Activated T-cell treated with anti-CD3 and anti-CD28 coated beads, Interleukin-2, amount 50 U/mL, for 72 hours (primary cell): ENCODE results near the gene INO80B. TPM values are rescaled to one million over a fixed set of nuclear protein-coding genes. Genes with fewer than 3 reads are reported as not detected.

Source experiments
- ATAC-seq, 2 donors: fragments of 150-1000 bp; cut with Tn5 transposase; replicated peaks in 1 of 2; 2 replicates each; pipeline ENCODE4 v1.10.0; 2021; ENCODE audit warnings: moderate library complexity in 2 of 2, mild to moderate bottlenecking in 1 of 2
- DNase-seq, 2 donors: peaks; one replicate each; pipeline ENCODE4 v3.0.0; 2021 to 2022; ENCODE audit warnings: mixed read lengths in 1 of 2
- H3K27ac Mint-ChIP-seq: one replicate; pipeline ENCODE4 v1.8.0; 2022; ENCODE audit warnings: mild to moderate bottlenecking, moderate library complexity, mixed read lengths
- H3K27me3 Mint-ChIP-seq: one replicate; pipeline ENCODE4 v1.8.0; 2022; ENCODE audit warnings: low read depth, mixed read lengths
- H3K36me3 Mint-ChIP-seq, 2 donors: one replicate each; pipeline ENCODE4 v1.8.0; 2022; ENCODE audit warnings: mixed read lengths in 2 of 2, mild to moderate bottlenecking in 1 of 2; ENCODE audit not compliant: insufficient read depth in 2 of 2
- H3K4me1 Mint-ChIP-seq: one replicate; pipeline ENCODE4 v1.8.0; 2022; ENCODE audit warnings: low read depth, mixed read lengths
- H3K4me3 Mint-ChIP-seq, 2 donors: one replicate each; pipeline ENCODE4 v1.8.0; 2022; ENCODE audit warnings: mild to moderate bottlenecking in 2 of 2, mixed read lengths in 2 of 2, moderate library complexity in 2 of 2
- H3K9me3 Mint-ChIP-seq, 2 donors: one replicate each; pipeline ENCODE4 v1.8.0; 2022; ENCODE audit warnings: mixed read lengths in 2 of 2
- total RNA-seq, 2 donors: library from RNA; stranded (reverse); gene quantifications; one replicate each; pipeline ENCODE4 v1.2.3, GENCODE V29; 2022

Gene INO80B
- total RNA-seq, 2 donors from 2014 or later: 39.2 to 44.1 TPM

DNA sequence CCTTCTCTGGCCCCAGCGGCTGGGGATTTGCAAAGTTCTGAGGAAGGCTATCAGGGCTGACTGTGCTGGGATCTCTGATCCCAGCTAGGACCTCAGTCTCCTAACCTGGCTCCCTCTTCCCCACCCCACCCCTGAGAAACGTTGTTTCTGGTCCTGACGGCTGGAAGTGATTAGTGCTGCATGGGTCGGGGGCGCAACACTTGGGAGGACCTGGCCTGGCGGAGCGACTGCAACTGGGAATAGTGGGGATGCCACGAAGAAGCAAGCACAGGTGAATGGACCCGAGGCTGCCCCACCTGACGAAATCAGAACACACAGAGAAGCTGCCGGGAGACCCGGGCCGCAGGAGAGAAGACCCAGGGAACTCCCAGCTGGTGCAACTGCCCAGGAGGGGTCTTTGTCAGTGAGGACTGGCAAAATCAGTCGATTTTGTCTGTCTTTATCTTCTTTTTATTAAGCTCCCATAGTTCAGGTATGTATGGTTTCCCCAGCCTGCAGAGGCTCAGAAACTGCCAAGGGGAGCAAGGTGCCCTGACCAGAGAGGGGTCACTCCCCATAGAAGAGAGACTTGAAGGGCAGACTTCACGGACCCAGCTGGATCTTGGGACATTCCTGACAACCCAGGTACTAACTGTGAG lies 45.2 kb downstream of the INO80B start:
- Mint-ChIP-seq H3K4me3 (peak overlapping the region in 1 of 2 donors; percentile 93), H3K36me3 (peaks cover 3 to 10% of the 10 kb centered on the region in 2 donors), H3K27ac (no peak overlapping the region), H3K27me3 (peaks cover 70% of the 10 kb centered on the region), H3K9me3 (no peaks in the 10 kb centered on the region), H3K4me1 (peaks cover 49% of the 10 kb centered on the region)
- DNase-seq (no peak), ATAC-seq (no peak)

GRCh38 chr2:74500578-74500946 lies 45.7 kb downstream of the INO80B start:
- H3K27ac Mint-ChIP-seq: no peak overlapping the region
- no peak overlapping the region for H3K4me3 Mint-ChIP-seq
- DNase-seq (no peak), ATAC-seq (no peak)
- no peaks in the 10 kb centered on the region for H3K9me3 Mint-ChIP-seq
- H3K36me3 Mint-ChIP-seq: peaks cover 3 to 13% of the 10 kb centered on the region in 2 donors
- H3K27me3 Mint-ChIP-seq: peaks cover 70% of the 10 kb centered on the region
- peaks cover 54% of the 10 kb centered on the region for H3K4me1 Mint-ChIP-seq

DNA sequence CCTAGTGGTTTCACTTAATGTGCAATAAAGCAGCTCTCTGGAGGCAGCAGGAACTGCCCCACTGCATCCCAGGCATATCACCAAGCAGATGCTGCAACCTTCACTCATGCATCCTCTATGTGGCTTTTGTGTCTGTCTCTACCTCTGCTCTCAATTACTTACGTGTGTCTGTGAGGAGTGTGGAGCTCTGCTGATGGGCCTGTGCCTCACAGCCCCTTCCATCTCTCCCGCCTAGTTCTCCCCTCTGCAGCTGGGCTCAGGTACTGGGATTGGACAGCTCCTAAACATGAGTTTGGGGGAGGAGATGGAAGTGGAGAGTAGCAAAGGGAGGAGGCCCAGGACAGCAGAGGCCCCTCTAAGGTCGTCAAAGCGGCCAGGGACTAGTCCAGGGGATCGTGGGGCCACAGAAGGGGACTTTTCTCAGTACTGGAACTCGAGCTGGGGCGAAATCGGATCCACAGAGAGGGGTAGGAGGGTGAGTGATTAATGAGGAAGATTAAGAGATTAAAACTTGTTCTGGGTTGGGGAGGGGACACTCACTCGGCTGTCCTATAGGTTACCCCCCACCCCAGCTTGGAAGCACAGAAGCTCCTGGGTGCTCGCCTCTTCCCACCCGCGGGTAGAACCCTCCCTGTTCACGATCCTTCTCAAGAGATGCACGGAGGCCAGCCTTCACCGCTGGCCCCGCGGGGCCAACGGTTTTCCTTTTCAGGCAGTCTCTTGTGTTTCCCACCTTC lies 46.6 kb downstream of the INO80B start:
- ATAC-seq (no peak), DNase-seq (no peak)
- peaks cover 62% of the 10 kb centered on the region for H3K4me1 Mint-ChIP-seq
- peak overlapping the region; percentile 83 to 84 for H3K4me3 Mint-ChIP-seq
- no peaks in the 10 kb centered on the region for H3K9me3 Mint-ChIP-seq
- peaks cover 70% of the 10 kb centered on the region for H3K27me3 Mint-ChIP-seq
- H3K36me3 Mint-ChIP-seq: peaks cover 4 to 16% of the 10 kb centered on the region in 2 donors
- no peak overlapping the region for H3K27ac Mint-ChIP-seq

- Mint-ChIP-seq H3K9me3 (no peaks in the 10 kb centered on the region), H3K4me3 (peak overlapping the region; percentile 83 to 84), H3K27ac (no peak overlapping the region), H3K36me3 (peaks cover 6 to 18% of the 10 kb centered on the region in 2 donors), H3K4me1 (peaks cover 69% of the 10 kb centered on the region), H3K27me3 (peaks cover 70% of the 10 kb centered on the region)
- ATAC-seq (no peak), DNase-seq (no peak)
These were observed 47.3 kb downstream of the INO80B start for GRCh38 chr2:74502147-74502719.

DNA sequence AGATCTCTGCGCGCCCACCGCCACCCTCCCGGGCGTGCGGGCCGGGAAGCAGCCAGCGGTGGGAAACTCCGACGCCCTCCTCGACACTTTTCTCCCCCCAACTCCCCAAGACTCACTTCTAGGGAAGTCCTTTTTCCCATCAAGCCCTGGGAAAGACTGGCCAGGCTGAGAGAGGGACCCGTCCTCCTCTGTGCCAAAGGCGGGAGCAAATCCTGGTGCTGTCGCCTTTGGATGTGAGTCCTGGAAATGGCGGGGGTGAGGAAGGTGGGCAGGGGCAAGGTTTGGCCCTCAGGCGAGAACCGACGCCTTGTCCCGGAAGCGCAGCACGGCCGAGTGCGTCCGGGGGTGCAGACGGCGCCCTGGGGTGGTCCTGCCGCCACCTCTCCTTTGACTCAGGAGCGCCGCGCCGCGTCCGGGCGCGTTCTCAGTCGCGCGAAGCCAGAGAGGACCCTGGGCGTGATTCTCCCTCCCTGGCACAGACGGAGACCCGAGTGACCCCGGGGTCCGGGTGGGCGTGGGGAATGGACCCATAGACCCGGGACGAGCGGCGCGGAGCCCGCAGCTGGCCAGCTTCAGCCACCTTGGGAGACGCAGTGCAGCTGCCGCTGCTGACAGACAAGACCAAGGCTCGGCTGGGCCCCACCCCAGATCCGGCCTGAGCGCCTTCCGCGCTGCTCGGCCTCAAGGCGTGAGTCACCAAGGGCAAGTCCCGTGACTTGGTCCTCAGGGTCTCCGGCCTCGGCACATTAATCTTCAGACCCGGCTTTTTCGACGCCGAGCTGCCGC lies 48.0 kb downstream of the INO80B start:
- Mint-ChIP-seq H3K9me3 (no peaks in the 10 kb centered on the region), H3K4me3 (peak overlapping the region; percentile 83 to 84), H3K27me3 (peaks cover 63% of the 10 kb centered on the region), H3K4me1 (peaks cover 63% of the 10 kb centered on the region), H3K36me3 (peaks cover 6 to 18% of the 10 kb centered on the region in 2 donors), H3K27ac (no peak overlapping the region)
- ATAC-seq (peak; percentile 51 to 57), DNase-seq (peak; percentile 77)

DNA sequence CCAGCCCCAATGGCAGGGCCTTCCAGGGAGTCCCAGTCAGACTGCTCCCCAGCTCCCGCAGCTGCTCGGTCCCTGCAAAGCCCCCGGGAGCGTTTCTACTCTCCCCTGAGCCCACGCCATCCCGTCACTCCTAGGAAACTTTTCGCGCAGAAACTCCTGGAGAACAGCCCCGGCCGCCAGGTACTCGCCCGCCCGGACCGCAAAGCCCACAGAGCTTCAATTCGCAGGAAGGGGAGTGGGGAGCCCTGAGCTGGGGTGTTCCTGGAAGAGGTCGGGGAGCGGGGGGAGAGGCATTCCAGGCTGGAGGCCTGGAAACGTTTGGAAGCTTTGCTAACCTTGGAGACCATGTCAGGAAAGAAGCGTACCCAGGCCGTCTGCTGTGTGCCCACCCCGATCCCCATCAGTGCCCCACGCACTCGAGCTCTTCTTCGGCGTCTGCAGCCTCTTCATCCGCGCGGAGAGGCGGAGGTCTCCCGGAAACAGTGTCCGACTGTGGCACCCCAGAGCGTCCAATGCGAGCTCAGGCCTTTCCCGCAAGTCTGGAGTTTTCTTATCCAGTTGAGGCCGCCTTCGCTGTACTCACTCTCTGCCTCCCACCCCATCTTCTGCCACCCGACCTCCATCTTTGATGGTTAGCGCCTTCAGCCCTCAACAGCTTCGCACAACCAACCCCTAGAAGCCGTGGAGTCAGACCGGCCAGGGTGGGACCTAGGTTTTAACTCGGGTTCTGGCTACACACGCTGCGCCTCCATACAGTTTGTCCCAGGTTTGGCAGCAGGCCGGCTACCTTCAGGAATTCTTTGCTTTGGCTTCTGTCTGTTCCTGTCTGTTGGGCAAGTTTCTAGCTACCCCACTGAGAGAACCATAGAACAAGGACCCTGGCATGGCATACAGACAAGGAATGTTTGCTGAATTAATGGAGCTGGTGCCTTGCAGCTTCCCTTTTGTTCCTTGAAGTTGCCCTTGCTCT lies 48.9 kb downstream of the INO80B start:
- Mint-ChIP-seq H3K4me1 (peaks cover 63% of the 10 kb centered on the region), H3K4me3 (peak overlapping the region; percentile 83 to 84), H3K27me3 (peaks cover 54% of the 10 kb centered on the region), H3K27ac (no peak overlapping the region), H3K9me3 (no peaks in the 10 kb centered on the region), H3K36me3 (peaks cover 6 to 15% of the 10 kb centered on the region in 2 donors)
- no peak for ATAC-seq
- DNase-seq: no peak

GRCh38 chr2:74504591-74504990 lies 49.7 kb downstream of the INO80B start:
- Mint-ChIP-seq H3K4me3 (peak overlapping the region; percentile 83 to 84), H3K4me1 (peaks cover 62% of the 10 kb centered on the region), H3K9me3 (no peaks in the 10 kb centered on the region), H3K36me3 (peaks cover 6 to 15% of the 10 kb centered on the region in 2 donors), H3K27ac (peak overlapping the region; percentile 8), H3K27me3 (peaks cover 51% of the 10 kb centered on the region)
- no peak for ATAC-seq
- no peak for DNase-seq

DNA sequence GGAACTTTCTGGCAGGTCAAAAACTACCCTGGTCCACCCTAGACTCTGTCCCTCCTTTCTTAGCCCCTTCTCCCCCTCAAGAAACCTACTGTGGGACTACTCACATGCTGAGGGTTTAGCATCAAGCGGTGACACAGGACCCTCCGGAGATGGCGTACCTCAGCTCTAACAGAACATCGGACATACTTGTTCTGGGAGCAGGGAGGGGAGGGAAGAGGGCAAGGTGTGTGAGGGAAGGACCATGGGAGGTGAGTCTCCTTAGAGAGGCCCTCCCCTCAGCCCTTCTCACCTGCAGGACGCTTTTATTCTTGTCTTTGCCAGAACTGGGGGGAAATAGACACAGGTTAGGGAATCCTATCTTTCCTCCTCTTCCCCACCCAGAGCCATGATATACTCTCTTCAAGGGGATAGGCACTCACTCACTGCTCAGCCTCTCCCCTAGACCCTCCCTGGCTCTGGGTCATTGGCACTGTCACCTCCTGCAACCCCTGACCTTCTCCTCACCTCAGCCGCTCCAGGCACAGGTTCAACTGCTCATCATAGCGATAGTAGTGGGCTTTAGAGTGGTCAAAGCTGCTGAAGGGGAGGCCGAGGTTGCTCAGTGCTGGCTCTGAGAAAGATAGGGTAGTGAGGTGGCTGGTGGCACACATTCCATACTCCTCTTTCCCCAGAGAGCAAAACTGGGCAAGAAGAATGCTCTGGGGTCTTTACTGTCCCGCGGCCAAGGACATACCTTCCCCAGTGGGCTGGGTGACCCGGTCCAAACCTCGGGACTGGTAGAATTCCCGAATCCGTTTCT lies 50.8 kb downstream of the INO80B start:
- Mint-ChIP-seq H3K9me3 (no peaks in the 10 kb centered on the region), H3K27ac (no peak overlapping the region), H3K36me3 (peaks cover 6 to 15% of the 10 kb centered on the region in 2 donors), H3K4me3 (peak overlapping the region in 1 of 2 donors; percentile 17), H3K4me1 (peaks cover 66% of the 10 kb centered on the region), H3K27me3 (peaks cover 45% of the 10 kb centered on the region)
- ATAC-seq (no peak), DNase-seq (no peak)

- Mint-ChIP-seq H3K27me3 (peaks cover 41% of the 10 kb centered on the region), H3K36me3 (peaks cover 6 to 15% of the 10 kb centered on the region in 2 donors), H3K9me3 (no peaks in the 10 kb centered on the region), H3K27ac (peak within 1 kb of the TSS; percentile 98), H3K4me3 (peak within 1 kb of the TSS; percentile 90 to 92), H3K4me1 (peaks cover 64% of the 10 kb centered on the region)
- ATAC-seq: peak; percentile 87 to 88
- DNase-seq: peak; percentile 99
These were observed 52.4 kb downstream of the INO80B start, which contains the start of gene PCGF1 for GRCh38 chr2:74507145-74507925. TSS of gene PCGF1 (minus strand) at chr2:74507695. CDS start at chr2:74507668, 27 bp downstream.
